ENCODE measurements around the gene EXOSC1.

GRCh38 chr10:97485647-97486281 lies 40.0 kb upstream of the EXOSC1 start:
- TF ChIP-seq POLR2A (IDR thresholded peaks at IDR 0.05) (no peak), CTCF (IDR thresholded peaks at IDR 0.05) (no peak)
